HepG2 (cell line): ENCODE data around the gene FKTN. TPM values are rescaled to one million over a fixed set of nuclear protein-coding genes. Genes with fewer than 3 reads are reported as not detected.

Experiments used
- ATAC-seq: fragments of 200-7000 bp; cut with Tn5 transposase; 3 replicates; pipeline ENCODE4 v1.9.1; 2020; ENCODE audit warnings: mild to moderate bottlenecking, moderate library complexity
- BruUV-seq: library from RNA; stranded (reverse); fragments of 400-500 nt; replicated peaks from 2 replicates; lab custom pipeline; 2021; lab: Mats Ljungman, UMichigan
- CTCF ChIA-PET: fragments of 300-600 bp; formaldehyde crosslinking; extraction: SDS; loops from one replicate; lab custom pipeline; 2021; ENCODE audit warnings: low total read pairs, inconsistent platforms, low intra/inter-chr PET ratio; lab: Yijun Ruan, JAX
- POLR2A ChIA-PET: fragments of 350-600 bp; sonication (Branson Sonifier 250); formaldehyde crosslinking; loops from one replicate; lab custom pipeline; 2020; ENCODE audit warnings: antibody characterized with exemption, inconsistent platforms; lab: Yijun Ruan, JAX
- DNase-seq: peaks from one replicate; pipeline ENCODE4 v3.0.0-alpha.2; 2015; ENCODE audit warnings: low spot score
- FAIRE-seq: peaks from 3 replicates; lab custom pipeline; 2011; peaks lifted over from hg19 to GRCh38; lab: Jason Lieb, UNC
- H2AFZ ChIP-seq: one replicate; pipeline ENCODE4 v1.6.1; 2011; ENCODE audit warnings: low read length, inconsistent platforms
- H3K27ac ChIP-seq: fragments of 300-600 bp; 3 replicates; pipeline ENCODE4 v1.8.0; 2011; ENCODE audit warnings: mixed run types, mild to moderate bottlenecking, mixed read lengths, low read length, inconsistent platforms; ENCODE audit not compliant: insufficient read depth; ENCODE audit errors: extremely low read length
- H3K27me3 ChIP-seq, 2 experiments: fragments of 200-600 bp in 1 of 2; 2 replicates in 1 of 2; 3 replicates in 1 of 2; pipeline versions ENCODE4 v1.6.0 to v1.8.0; 2011; ENCODE audit warnings: low read length in 2 of 2, mild to moderate bottlenecking in 2 of 2, moderate library complexity in 2 of 2, inconsistent platforms in 1 of 2; ENCODE audit not compliant: insufficient read depth in 2 of 2, control insufficient read depth in 1 of 2
- H3K36me3 ChIP-seq, 2 experiments: fragments of 200-600 bp in 1 of 2; replicated peaks in 1 of 2; 2 replicates in 1 of 2; 3 replicates in 1 of 2; pipeline versions ENCODE4 v1.5.1 to v1.8.0; 2011; ENCODE audit warnings: low read length in 2 of 2, inconsistent platforms in 1 of 2; ENCODE audit not compliant: insufficient read depth in 2 of 2, control insufficient read depth in 1 of 2
- H3K4me1 ChIP-seq: 2 replicates; pipeline ENCODE4 v1.5.1; 2012; ENCODE audit warnings: low read length, inconsistent platforms; ENCODE audit not compliant: insufficient read depth
- H3K4me2 ChIP-seq: 2 replicates; pipeline ENCODE4 v1.6.0; 2011; ENCODE audit warnings: low read depth, low read length, inconsistent platforms
- H3K4me3 ChIP-seq, 3 experiments: fragments of 200-600 bp in 1 of 3; sonication (generic), shearing (Covaris generic) in 1 of 3; replicated peaks in 1 of 3; 2 replicates each; pipeline ENCODE4 v1.5.1; 2011 to 2016; ENCODE audit warnings: low read length in 3 of 3, inconsistent platforms in 2 of 3, low read depth in 2 of 3, mild to moderate bottlenecking in 2 of 3, control low read depth in 1 of 3, mixed read lengths in 1 of 3; ENCODE audit not compliant: insufficient read depth in 1 of 3
- H3K79me2 ChIP-seq: one replicate; pipeline ENCODE4 v1.6.1; 2011; ENCODE audit warnings: low read length, inconsistent platforms; ENCODE audit not compliant: insufficient read depth
- H3K9ac ChIP-seq: 2 replicates; pipeline ENCODE4 v1.6.0; 2011; ENCODE audit warnings: mild to moderate bottlenecking, low read depth, low read length, inconsistent platforms; ENCODE audit not compliant: insufficient read depth
- H3K9me3 ChIP-seq: 2 replicates; pipeline ENCODE4 v1.5.1; 2012; ENCODE audit warnings: mild to moderate bottlenecking, low read length
- H4K20me1 ChIP-seq: 2 replicates; pipeline ENCODE4 v1.6.0; 2011; ENCODE audit warnings: inconsistent platforms, mild to moderate bottlenecking, low read length, moderate library complexity; ENCODE audit not compliant: insufficient read depth
- ARNT ChIP-seq: fragments of 450-650 bp; IDR thresholded peaks from 2 replicates; pipeline ENCODE4 v1.6.1; 2017
- POGK ChIP-seq: sonication (generic); formaldehyde crosslinking; conservative IDR thresholded peaks from 2 replicates; pipeline ENCODE4 v1.8.0; 2022; ENCODE audit warnings: mild to moderate bottlenecking, moderate library complexity, missing genetic modification reagents
- SALL2 ChIP-seq: sonication (generic); formaldehyde crosslinking; IDR thresholded peaks from 2 replicates; pipeline ENCODE4 v1.8.1; 2023; ENCODE audit warnings: mild to moderate bottlenecking, missing genetic modification reagents, inconsistent platforms
- ZFP41 ChIP-seq: sonication (generic); formaldehyde crosslinking; IDR thresholded peaks from 2 replicates; pipeline ENCODE4 v1.4.0; 2020; ENCODE audit warnings: mild to moderate bottlenecking, missing genetic modification reagents, borderline replicate concordance
- WGBS: methylation state at CpG from one replicate; pipeline ENCODE4 v1.1.6; 2017; ENCODE audit warnings: low lambda C conversion rate; 5-methylcytosine and 5-hydroxymethylcytosine counted together
- in situ Hi-C: cut with HindIII; loops from 2 replicates; pipeline ENCODE4 v1.10.0; 2017; ENCODE audit warnings: low pct_unique_long_range_greater_than_20kb; ENCODE audit not compliant: extremely low pct_ligation_motif_present
- intact Hi-C: fragments of 100-400 bp; cut with micrococcal nuclease; formaldehyde crosslinking; loops from one replicate; pipeline ENCODE4 v1.10.0; 2022; ENCODE audit not compliant: unreplicated experiment
- polyA plus RNA-seq, 8 experiments: library from polyadenylated mRNA; depleted of rRNA in 3 of 8; stranded (reverse) in 7 of 8; unstranded in 1 of 8; fragments of >200 nt; fragmentation: Illumina TruSeq in 4 of 8; extraction: Trizol in 4 of 8; gene quantifications; 2 replicates each; pipeline versions ENCODE4 v1.2.1 to v1.2.3, GENCODE V29; 2011 to 2016; ENCODE audit warnings: low read depth in 4 of 8, missing spikeins in 1 of 8, mixed read lengths in 1 of 8; ENCODE audit not compliant: insufficient read depth in 1 of 8
- total RNA-seq, 5 experiments: library from RNA; depleted of rRNA; stranded (reverse); fragments of >200 nt; fragmentation: Illumina TruSeq; extraction: Trizol; gene quantifications; 2 replicates each; pipeline ENCODE4 v1.2.3, GENCODE V29; 2016; ENCODE audit warnings: low read depth in 1 of 5
- TF ChIP-seq, protein P1 (sequence below): IDR thresholded peaks from 2 replicates; pipeline ENCODE4 v1.4.0; 2020; ENCODE audit warnings: mild to moderate bottlenecking, missing genetic modification reagents

FKTN gene
- total and polyA plus RNA-seq, 2 of the 13 experiments (the other 11 are each of a cell fraction or from before 2014, with no cell fraction given): 7.9 to 13.5 TPM

DNA sequence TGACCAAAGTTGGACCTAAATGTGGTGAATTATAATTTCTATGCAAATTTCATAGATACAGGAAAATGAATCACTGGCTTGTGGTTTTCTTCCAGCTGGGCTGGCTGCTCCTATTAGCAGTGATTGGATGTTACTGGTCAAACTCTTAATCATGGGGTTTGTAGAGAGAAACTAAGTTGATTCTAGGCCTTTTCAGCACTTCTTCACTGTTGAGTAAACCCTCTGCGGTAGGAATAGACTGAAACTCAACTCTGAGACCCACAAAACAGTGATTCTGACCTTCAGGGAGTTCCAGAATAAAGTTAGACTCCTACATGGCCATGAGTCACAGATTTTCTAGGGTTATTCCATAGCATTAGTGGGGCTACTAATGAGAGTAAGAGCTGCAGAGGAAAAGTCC is 47.9 kb upstream of the FKTN start:
- no peak overlapping the region for H2AFZ ChIP-seq
- DNase-seq (no peak), ATAC-seq (no peak), FAIRE-seq (no peak)
- intact Hi-C loops (no loop called here), in situ Hi-C loops (no loop called here)
- no peaks in the 10 kb centered on the region for H3K27me3 ChIP-seq
- no peak overlapping the region for H3K27ac ChIP-seq
- CTCF ChIA-PET: no interaction called here
- no peaks in the 10 kb centered on the region for H4K20me1 ChIP-seq
- no peaks in the 10 kb centered on the region for H3K9me3 ChIP-seq
- WGBS: 100% methylated on average over 1 of the region's 1 CpG
- POLR2A ChIA-PET: no interaction called here
- H3K4me1 ChIP-seq: peaks cover 21% of the 10 kb centered on the region
- TF ChIP-seq POGK (CRISPR knock-in tag) (no peak), ZFP41 (CRISPR knock-in tag) (no peak), SALL2 (CRISPR knock-in tag) (no peak), ARNT (no peak)
- TF ChIP-seq, protein P1, sequence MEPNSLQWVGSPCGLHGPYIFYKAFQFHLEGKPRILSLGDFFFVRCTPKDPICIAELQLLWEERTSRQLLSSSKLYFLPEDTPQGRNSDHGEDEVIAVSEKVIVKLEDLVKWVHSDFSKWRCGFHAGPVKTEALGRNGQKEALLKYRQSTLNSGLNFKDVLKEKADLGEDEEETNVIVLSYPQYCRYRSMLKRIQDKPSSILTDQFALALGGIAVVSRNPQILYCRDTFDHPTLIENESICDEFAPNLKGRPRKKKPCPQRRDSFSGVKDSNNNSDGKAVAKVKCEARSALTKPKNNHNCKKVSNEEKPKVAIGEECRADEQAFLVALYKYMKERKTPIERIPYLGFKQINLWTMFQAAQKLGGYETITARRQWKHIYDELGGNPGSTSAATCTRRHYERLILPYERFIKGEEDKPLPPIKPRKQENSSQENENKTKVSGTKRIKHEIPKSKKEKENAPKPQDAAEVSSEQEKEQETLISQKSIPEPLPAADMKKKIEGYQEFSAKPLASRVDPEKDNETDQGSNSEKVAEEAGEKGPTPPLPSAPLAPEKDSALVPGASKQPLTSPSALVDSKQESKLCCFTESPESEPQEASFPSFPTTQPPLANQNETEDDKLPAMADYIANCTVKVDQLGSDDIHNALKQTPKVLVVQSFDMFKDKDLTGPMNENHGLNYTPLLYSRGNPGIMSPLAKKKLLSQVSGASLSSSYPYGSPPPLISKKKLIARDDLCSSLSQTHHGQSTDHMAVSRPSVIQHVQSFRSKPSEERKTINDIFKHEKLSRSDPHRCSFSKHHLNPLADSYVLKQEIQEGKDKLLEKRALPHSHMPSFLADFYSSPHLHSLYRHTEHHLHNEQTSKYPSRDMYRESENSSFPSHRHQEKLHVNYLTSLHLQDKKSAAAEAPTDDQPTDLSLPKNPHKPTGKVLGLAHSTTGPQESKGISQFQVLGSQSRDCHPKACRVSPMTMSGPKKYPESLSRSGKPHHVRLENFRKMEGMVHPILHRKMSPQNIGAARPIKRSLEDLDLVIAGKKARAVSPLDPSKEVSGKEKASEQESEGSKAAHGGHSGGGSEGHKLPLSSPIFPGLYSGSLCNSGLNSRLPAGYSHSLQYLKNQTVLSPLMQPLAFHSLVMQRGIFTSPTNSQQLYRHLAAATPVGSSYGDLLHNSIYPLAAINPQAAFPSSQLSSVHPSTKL (CRISPR knock-in tag): no peak
- no peak overlapping the region for H3K4me2 ChIP-seq
- no peak overlapping the region for H3K9ac ChIP-seq
- no TSS peak for BruUV-seq
- no peaks in the 10 kb centered on the region for H3K79me2 ChIP-seq
- H3K4me3 ChIP-seq: no peak overlapping the region
- H3K36me3 ChIP-seq: peaks cover 1 to 17% of the 10 kb centered on the region in 2 experiments; a peak in 3 of 5 replicates
